ENCODE results near the gene UGT1A9.

- TF ChIP-seq CTCF (IDR thresholded peaks at IDR 0.05) = no peak
- no peak for TF ChIP-seq EP300 (IDR thresholded peaks at IDR 0.05)
These were observed 27.0 kb downstream of the UGT1A9 start for GRCh38 chr2:233698740-233699139.
